Endothelial cell (in vitro differentiated cells): ENCODE data around the gene HOXD4. TPM values are rescaled to one million over a fixed set of nuclear protein-coding genes. Genes with fewer than 3 reads are reported as not detected.

Experiments
- DNase-seq: peaks from one replicate; pipeline ENCODE4 v3.0.0; 2021; ENCODE audit warnings: low spot score
- H3K27ac Mint-ChIP-seq: one replicate; pipeline ENCODE4 v1.8.0; 2021; ENCODE audit warnings: mixed read lengths, inconsistent platforms; ENCODE audit not compliant: unreplicated experiment
- H3K27me3 Mint-ChIP-seq: one replicate; pipeline ENCODE4 v1.8.0; 2021; ENCODE audit warnings: mild to moderate bottlenecking, moderate library complexity, mixed read lengths, inconsistent platforms; ENCODE audit not compliant: unreplicated experiment
- H3K36me3 Mint-ChIP-seq: one replicate; pipeline ENCODE4 v1.8.0; 2021; ENCODE audit warnings: mild to moderate bottlenecking, low read depth, mixed read lengths, inconsistent platforms; ENCODE audit not compliant: unreplicated experiment
- H3K4me1 Mint-ChIP-seq: one replicate; pipeline ENCODE4 v1.8.0; 2021; ENCODE audit warnings: mild to moderate bottlenecking, mixed read lengths, inconsistent platforms; ENCODE audit not compliant: unreplicated experiment
- H3K4me3 Mint-ChIP-seq: one replicate; pipeline ENCODE4 v1.8.0; 2021; ENCODE audit warnings: mild to moderate bottlenecking, mixed read lengths, inconsistent platforms; ENCODE audit not compliant: unreplicated experiment
- H3K9me3 Mint-ChIP-seq: one replicate; pipeline ENCODE4 v1.8.0; 2021; ENCODE audit warnings: mixed read lengths, inconsistent platforms; ENCODE audit not compliant: unreplicated experiment
- CTCF ChIP-seq: fragments of 200-600 bp; sonication (generic); IDR thresholded peaks from one replicate; pipeline ENCODE4 v1.5.0; 2021; ENCODE audit warnings: antibody characterized with exemption; ENCODE audit not compliant: unreplicated experiment
- total RNA-seq: library from RNA; stranded (reverse); fragmentation: NEBNext Ultra II Directional; extraction: Animal tissue kit (Norgen Biotek cat#: 25700); gene quantifications from one replicate; pipeline ENCODE4 v1.2.1, GENCODE V29; 2021; ENCODE audit not compliant: unreplicated experiment

The HOXD4 gene
- total RNA-seq, 1 donor from 2014 or later = 3.5 TPM

- Mint-ChIP-seq H3K27ac (peak overlapping the region; percentile 22), H3K27me3 (peaks cover 40% of the 10 kb centered on the region), H3K4me3 (peak overlapping the region; percentile 26), H3K9me3 (no peaks in the 10 kb centered on the region), H3K36me3 (peaks cover 6% of the 10 kb centered on the region), H3K4me1 (peaks cover 34% of the 10 kb centered on the region)
- DNase-seq = no peak
- no peak for TF ChIP-seq CTCF
Observed at GRCh38 chr2:176138526-176138922, 12.8 kb upstream of the HOXD4 start.

GRCh38 chr2:176138923-176139660 lies 12.3 kb upstream of the HOXD4 start:
- H3K27ac Mint-ChIP-seq = peak overlapping the region; percentile 8
- peaks cover 6% of the 10 kb centered on the region for H3K36me3 Mint-ChIP-seq
- TF ChIP-seq CTCF = no peak
- DNase-seq = no peak
- H3K9me3 Mint-ChIP-seq = no peaks in the 10 kb centered on the region
- peak overlapping the region; percentile 60 for H3K4me3 Mint-ChIP-seq
- peaks cover 32% of the 10 kb centered on the region for H3K4me1 Mint-ChIP-seq
- peaks cover 40% of the 10 kb centered on the region for H3K27me3 Mint-ChIP-seq

- DNase-seq = no peak
- Mint-ChIP-seq H3K4me1 (peaks cover 30% of the 10 kb centered on the region), H3K4me3 (peak overlapping the region; percentile 60), H3K27me3 (peaks cover 40% of the 10 kb centered on the region), H3K9me3 (no peaks in the 10 kb centered on the region), H3K27ac (peak overlapping the region; percentile 52), H3K36me3 (peaks cover 6% of the 10 kb centered on the region)
- TF ChIP-seq CTCF = no peak
Observed at GRCh38 chr2:176139661-176140512, 11.5 kb upstream of the HOXD4 start.

GRCh38 chr2:176140513-176141317 lies 10.6 kb upstream of the HOXD4 start:
- peak; percentile 99 for TF ChIP-seq CTCF
- H3K4me3 Mint-ChIP-seq = peak overlapping the region; percentile 83
- peaks cover 1% of the 10 kb centered on the region for H3K36me3 Mint-ChIP-seq
- H3K27ac Mint-ChIP-seq = no peak overlapping the region
- DNase-seq = peak; percentile 90
- no peaks in the 10 kb centered on the region for H3K9me3 Mint-ChIP-seq
- peaks cover 35% of the 10 kb centered on the region for H3K27me3 Mint-ChIP-seq
- peaks cover 21% of the 10 kb centered on the region for H3K4me1 Mint-ChIP-seq
